K562 (cell line): Measurements from ENCODE around the gene USP8.

Source experiments
- CBX2 ChIP-seq: fragments of 200-600 bp; sonication (generic); IDR thresholded peaks from one replicate; pipeline ENCODE4 v1.6.1; 2012; ENCODE audit warnings: mild to moderate bottlenecking, low read length, inconsistent platforms; ENCODE audit not compliant: insufficient read depth, poor library complexity, severe bottlenecking
- KAT8 ChIP-seq: fragments of 450-650 bp; IDR thresholded peaks from 2 replicates; pipeline ENCODE4 v1.6.1; 2016; ENCODE audit warnings: low read depth, mild to moderate bottlenecking
- NFIC ChIP-seq: fragments of 450-650 bp; IDR thresholded peaks from 2 replicates; pipeline ENCODE4 v1.6.1; 2017; ENCODE audit warnings: mild to moderate bottlenecking, inconsistent platforms
- SFPQ ChIP-seq: fragments of 200-400 bp; formaldehyde crosslinking; IDR thresholded peaks from 2 replicates; pipeline ENCODE4 v1.6.1; 2017; ENCODE audit warnings: mild to moderate bottlenecking, low read depth, low read length, moderate library complexity
- YY1 ChIP-seq, 3 experiments: IDR thresholded peaks; 2 replicates each; pipeline ENCODE4 v1.6.1; 2011; ENCODE audit warnings: low read length in 2 of 3, mild to moderate bottlenecking in 2 of 3, moderate library complexity in 2 of 3, borderline replicate concordance in 1 of 3, control low read depth in 1 of 3, low read depth in 1 of 3; ENCODE audit not compliant: insufficient read depth in 3 of 3, insufficient replicate concordance in 2 of 3, control insufficient read depth in 1 of 3, insufficient read length in 1 of 3; ENCODE audit errors: extremely low read depth in 1 of 3
- ZZZ3 ChIP-seq: fragments of 450-650 bp; IDR thresholded peaks from 2 replicates; pipeline ENCODE4 v1.6.1; 2016; ENCODE audit warnings: antibody characterized with exemption, mild to moderate bottlenecking, moderate library complexity

- TF ChIP-seq NFIC, result no peak
- TF ChIP-seq YY1 (IDR thresholded peaks at IDR 0.05; ENCODE audit: borderline replicate concordance in 1 of 3, control insufficient read depth in 1 of 3, extremely low read depth in 1 of 3, insufficient read depth in 3 of 3, insufficient read length in 1 of 3, insufficient replicate concordance in 2 of 3, low read depth in 1 of 3, low read length in 2 of 3), result no peak
- no peak for TF ChIP-seq SFPQ
- TF ChIP-seq KAT8, result no peak
- TF ChIP-seq CBX2, result no peak
- TF ChIP-seq ZZZ3, result no peak
These were observed 45.4 kb upstream of the USP8 start for GRCh38 chr15:50378776-50379175.
